Peyer's patch (tissue), 4 donors: Measurements from ENCODE around the gene RETSAT. TPM values are rescaled to one million over a fixed set of nuclear protein-coding genes. Genes with fewer than 3 reads are reported as not detected.
"Not testable (repeated sequence)": the region's sequence is repeated elsewhere in the genome, so short reads cannot be mapped to it uniquely, and the experiment has no call there.

Source experiments
- DNase-seq, 3 donors: peaks; one replicate each; pipeline ENCODE4 v3.0.0-alpha.2; 2017 to 2019
- H3K27ac ChIP-seq, 4 donors: fragments of 200-600 bp; sonication (generic); one replicate each; pipeline ENCODE4 v1.5.1; 2016 to 2019
- H3K27me3 ChIP-seq, 2 donors: fragments of 200-600 bp; sonication (generic); one replicate each; pipeline ENCODE4 v1.5.1; 2019
- H3K36me3 ChIP-seq, 3 donors: fragments of 200-600 bp; sonication (generic); one replicate each; pipeline ENCODE4 v1.5.1; 2016 to 2019
- H3K4me1 ChIP-seq, 4 donors: fragments of 200-600 bp; sonication (generic); one replicate each; pipeline ENCODE4 v1.5.1; 2016 to 2019
- H3K4me3 ChIP-seq, 4 donors: fragments of 200-600 bp; sonication (generic); 1 replicate in 3 of 4; 2 replicates in 1 of 4; pipeline ENCODE4 v1.5.1; 2016 to 2019; ENCODE audit warnings: mild to moderate bottlenecking in 1 of 4
- H3K9me3 ChIP-seq, 4 donors: fragments of 200-600 bp; sonication (generic); one replicate each; pipeline ENCODE4 v1.5.1; 2016 to 2019; ENCODE audit warnings: mild to moderate bottlenecking in 1 of 4
- POLR2A ChIP-seq, 2 donors: fragments of 450-650 bp; IDR thresholded peaks; one replicate each; pipeline ENCODE4 v1.5.1; 2017; ENCODE audit warnings: antibody characterized with exemption in 2 of 2, mild to moderate bottlenecking in 2 of 2, moderate library complexity in 2 of 2
- total RNA-seq, 4 donors: library from RNA; depleted of rRNA; stranded (reverse); fragments of >200 nt; gene quantifications; one replicate each; pipeline ENCODE4 v1.1.0, GENCODE V29; 2016
- TF ChIP-seq, protein P1 (sequence below), 6 experiments: fragments of 450-650 bp in 4 of 6; fragments of 200-600 bp in 2 of 6; sonication (generic) in 1 of 6; IDR thresholded peaks; one replicate each; pipeline ENCODE4 v1.5.1; 2017 to 2019; ENCODE audit warnings: antibody characterized with exemption in 6 of 6, mild to moderate bottlenecking in 3 of 6, moderate library complexity in 1 of 6

RETSAT gene
- total RNA-seq, 4 donors from 2014 or later, result 47.0 to 719 (median 473) TPM

GRCh38 chr2:85334928-85335327 lies 19.4 kb downstream of the RETSAT start:
- DNase-seq, result peak in 1 of 3 donors; percentile 70
- Histone ChIP-seq H3K36me3 (no peaks in the 10 kb centered on the region), H3K27me3 (no peaks in the 10 kb centered on the region), H3K9me3 (no peaks in the 10 kb centered on the region), H3K4me3 (no peak overlapping the region), H3K27ac (peak overlapping the region in 3 of 4 donors; percentile 8 to 76 (median 73)), H3K4me1 (peaks cover 0 to 10% (median 0%) of the 10 kb centered on the region in 4 donors)
- TF ChIP-seq, protein P1, sequence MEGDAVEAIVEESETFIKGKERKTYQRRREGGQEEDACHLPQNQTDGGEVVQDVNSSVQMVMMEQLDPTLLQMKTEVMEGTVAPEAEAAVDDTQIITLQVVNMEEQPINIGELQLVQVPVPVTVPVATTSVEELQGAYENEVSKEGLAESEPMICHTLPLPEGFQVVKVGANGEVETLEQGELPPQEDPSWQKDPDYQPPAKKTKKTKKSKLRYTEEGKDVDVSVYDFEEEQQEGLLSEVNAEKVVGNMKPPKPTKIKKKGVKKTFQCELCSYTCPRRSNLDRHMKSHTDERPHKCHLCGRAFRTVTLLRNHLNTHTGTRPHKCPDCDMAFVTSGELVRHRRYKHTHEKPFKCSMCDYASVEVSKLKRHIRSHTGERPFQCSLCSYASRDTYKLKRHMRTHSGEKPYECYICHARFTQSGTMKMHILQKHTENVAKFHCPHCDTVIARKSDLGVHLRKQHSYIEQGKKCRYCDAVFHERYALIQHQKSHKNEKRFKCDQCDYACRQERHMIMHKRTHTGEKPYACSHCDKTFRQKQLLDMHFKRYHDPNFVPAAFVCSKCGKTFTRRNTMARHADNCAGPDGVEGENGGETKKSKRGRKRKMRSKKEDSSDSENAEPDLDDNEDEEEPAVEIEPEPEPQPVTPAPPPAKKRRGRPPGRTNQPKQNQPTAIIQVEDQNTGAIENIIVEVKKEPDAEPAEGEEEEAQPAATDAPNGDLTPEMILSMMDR (IDR thresholded peaks at IDR 0.05), result no peak
- no peak for TF ChIP-seq POLR2A (IDR thresholded peaks at IDR 0.05)

DNA sequence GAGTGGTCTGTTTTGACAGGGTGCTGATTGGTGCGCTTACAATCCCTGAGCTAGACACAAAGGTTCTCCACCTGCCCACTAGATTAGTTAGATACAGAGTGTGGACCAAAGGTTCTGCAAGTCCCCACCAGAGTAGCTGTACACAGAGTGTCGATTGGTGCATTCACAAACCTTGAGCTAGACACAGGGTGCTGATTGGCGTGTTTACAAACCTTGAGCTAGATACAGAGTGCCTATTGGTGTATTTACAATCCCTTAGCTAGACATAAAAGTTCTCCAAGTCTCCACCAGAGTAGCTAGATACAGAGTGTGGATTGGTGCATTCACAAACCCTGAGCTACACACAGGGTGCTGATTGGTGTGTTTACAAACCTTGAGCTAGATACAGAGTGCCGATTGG lies 20.5 kb downstream of the RETSAT start:
- not testable (repeated sequence) for H3K9me3 ChIP-seq, H3K4me3 ChIP-seq, DNase-seq, H3K36me3 ChIP-seq, H3K27me3 ChIP-seq, H3K4me1 ChIP-seq, H3K27ac ChIP-seq

GRCh38 chr2:85330839-85331636 lies 23.3 kb downstream of the RETSAT start:
- Histone ChIP-seq H3K36me3 (no peaks in the 10 kb centered on the region), H3K27me3 (no peaks in the 10 kb centered on the region), H3K4me3 (no peak overlapping the region), H3K4me1 (peaks cover 0 to 14% (median 2%) of the 10 kb centered on the region in 4 donors), H3K27ac (no peak overlapping the region), H3K9me3 (no peaks in the 10 kb centered on the region)
- TF ChIP-seq POLR2A (IDR thresholded peaks at IDR 0.05), result no peak
- TF ChIP-seq, protein P1 (IDR thresholded peaks at IDR 0.05), result no peak
- peak in 1 of 3 donors; percentile 26 for DNase-seq

- not testable (repeated sequence) for H3K27me3 ChIP-seq, H3K36me3 ChIP-seq, H3K9me3 ChIP-seq, H3K4me3 ChIP-seq, H3K27ac ChIP-seq
- peaks cover 0 to 20% (median 9%) of the 10 kb centered on the region in 4 donors for H3K4me1 ChIP-seq
- DNase-seq, result peak in 1 of 3 donors; percentile 15
Measured at GRCh38 chr2:85329701-85330100, 24.6 kb downstream of the RETSAT start.

DNA sequence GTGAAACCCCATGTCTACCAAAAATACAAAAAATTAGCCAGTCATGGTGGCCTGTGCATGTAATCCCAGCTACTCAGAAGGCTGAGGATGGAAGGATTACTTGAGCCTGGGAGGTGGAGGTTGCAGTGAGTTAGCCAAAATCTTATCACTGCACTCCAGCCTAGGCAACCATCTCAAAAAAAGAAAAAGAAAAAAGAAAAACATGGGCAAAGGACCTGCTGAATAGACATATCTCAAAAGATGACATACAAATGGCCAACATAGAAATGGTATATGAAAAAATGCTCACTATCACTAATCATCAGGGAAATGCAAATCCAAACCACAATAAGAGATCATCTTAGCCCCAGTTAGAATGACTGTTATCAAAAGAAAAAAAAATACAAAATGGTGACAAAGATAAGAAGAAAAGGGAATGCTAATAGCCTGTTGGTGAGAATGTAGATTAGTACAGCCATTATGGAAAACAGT lies 25.1 kb downstream of the RETSAT start:
- no peaks in the 10 kb centered on the region for H3K27me3 ChIP-seq
- H3K4me3 ChIP-seq, result no peak overlapping the region
- H3K36me3 ChIP-seq, result peaks cover 0 to 5% (median 0%) of the 10 kb centered on the region in 3 donors
- H3K27ac ChIP-seq, result no peak overlapping the region
- peaks cover 0 to 22% (median 10%) of the 10 kb centered on the region in 4 donors for H3K4me1 ChIP-seq
- TF ChIP-seq, protein P1 (IDR thresholded peaks at IDR 0.05), result no peak
- TF ChIP-seq POLR2A (IDR thresholded peaks at IDR 0.05), result no peak
- no peak for DNase-seq
- no peaks in the 10 kb centered on the region for H3K9me3 ChIP-seq

GRCh38 chr2:85327822-85328617 lies 26.3 kb downstream of the RETSAT start, which contains the start of gene TGOLN2:
TSS of gene TGOLN2 (minus strand) at chr2:85327989. CDS start at chr2:85327962, 27 bp downstream.
- peak; percentile 95 to 97 (median 96) for DNase-seq
- H3K27me3 ChIP-seq, result no peaks in the 10 kb centered on the region
- H3K27ac ChIP-seq, result peak within 1 kb of the TSS; percentile 93 to 99 (median 96)
- H3K4me1 ChIP-seq, result peaks cover 0 to 34% (median 13%) of the 10 kb centered on the region in 4 donors
- TF ChIP-seq, protein P1 (IDR thresholded peaks at IDR 0.05), result peak in 3 of 6 experiments; percentile 5 to 43 (median 21)
- TF ChIP-seq POLR2A (IDR thresholded peaks at IDR 0.05), result peak; percentile 99 to 100
- H3K9me3 ChIP-seq, result no peaks in the 10 kb centered on the region
- peaks cover 0 to 17% (median 0%) of the 10 kb centered on the region in 3 donors for H3K36me3 ChIP-seq
- peak within 1 kb of the TSS; percentile 75 to 87 (median 83) for H3K4me3 ChIP-seq
